Astrocyte (in vitro differentiated cells and primary cell): ENCODE measurements around the gene RAB4A. TPM values are rescaled to one million over a fixed set of nuclear protein-coding genes. Genes with fewer than 3 reads are reported as not detected.

Experiments used
- DNase-seq: peaks from one replicate; pipeline ENCODE4 v3.0.0-alpha.2; 2010; ENCODE audit warnings: low read depth
- FAIRE-seq: peaks from 2 replicates; lab custom pipeline; 2011; peaks lifted over from hg19 to GRCh38; lab: Jason Lieb, UNC
- H2AFZ ChIP-seq: 2 replicates; pipeline ENCODE4 v1.6.0; 2012; ENCODE audit warnings: low read depth, low read length, inconsistent platforms
- H3K27ac ChIP-seq: 2 replicates; pipeline ENCODE4 v1.5.1; 2011; ENCODE audit warnings: low read depth, low read length, inconsistent platforms
- H3K27me3 ChIP-seq: 2 replicates; pipeline ENCODE4 v1.6.0; 2011; ENCODE audit warnings: low read length, inconsistent platforms; ENCODE audit not compliant: insufficient read depth
- H3K36me3 ChIP-seq: 2 replicates; pipeline ENCODE4 v1.5.1; 2011; ENCODE audit warnings: low read length, inconsistent platforms; ENCODE audit not compliant: insufficient read depth
- H3K4me1 ChIP-seq: 2 replicates; pipeline ENCODE4 v1.5.1; 2011; ENCODE audit warnings: low read length, inconsistent platforms; ENCODE audit not compliant: insufficient read depth
- H3K4me2 ChIP-seq: 2 replicates; pipeline ENCODE4 v1.6.0; 2012; ENCODE audit warnings: low read length, inconsistent platforms
- H3K4me3 ChIP-seq: 2 replicates; pipeline ENCODE4 v1.5.1; 2011; ENCODE audit warnings: low read depth, mild to moderate bottlenecking, low read length, inconsistent platforms; ENCODE audit not compliant: insufficient read depth
- H3K79me2 ChIP-seq: 2 replicates; pipeline ENCODE4 v1.6.0; 2012; ENCODE audit warnings: mild to moderate bottlenecking, low read length, inconsistent platforms; ENCODE audit not compliant: insufficient read depth
- H3K9ac ChIP-seq: 2 replicates; pipeline ENCODE4 v1.6.0; 2012; ENCODE audit warnings: mild to moderate bottlenecking, low read length, inconsistent platforms
- H3K9me3 ChIP-seq: 2 replicates; pipeline ENCODE4 v1.5.1; 2012; ENCODE audit warnings: low read depth, mild to moderate bottlenecking, low read length, inconsistent platforms; ENCODE audit not compliant: insufficient read depth
- H4K20me1 ChIP-seq: 2 replicates; pipeline ENCODE4 v1.6.0; 2012; ENCODE audit warnings: low read length, inconsistent platforms; ENCODE audit not compliant: insufficient read depth
- H3K27ac Mint-ChIP-seq: one replicate; pipeline ENCODE4 v1.8.0; 2021; ENCODE audit warnings: mild to moderate bottlenecking, mixed read lengths; ENCODE audit not compliant: unreplicated experiment
- H3K27me3 Mint-ChIP-seq: one replicate; pipeline ENCODE4 v1.8.0; 2021; ENCODE audit warnings: low read depth, mixed read lengths; ENCODE audit not compliant: unreplicated experiment
- H3K36me3 Mint-ChIP-seq: one replicate; pipeline ENCODE4 v1.8.0; 2021; ENCODE audit warnings: low read depth, mixed read lengths; ENCODE audit not compliant: unreplicated experiment
- H3K4me1 Mint-ChIP-seq: one replicate; pipeline ENCODE4 v1.8.0; 2021; ENCODE audit warnings: low read depth, mixed read lengths; ENCODE audit not compliant: unreplicated experiment
- H3K4me3 Mint-ChIP-seq: one replicate; pipeline ENCODE4 v1.8.0; 2021; ENCODE audit warnings: mild to moderate bottlenecking, moderate library complexity, mixed read lengths; ENCODE audit not compliant: unreplicated experiment
- H3K9me3 Mint-ChIP-seq: one replicate; pipeline ENCODE4 v1.8.0; 2021; ENCODE audit warnings: mild to moderate bottlenecking, mixed read lengths; ENCODE audit not compliant: unreplicated experiment
- EZH2 ChIP-seq: IDR thresholded peaks from 2 replicates; pipeline ENCODE4 v1.6.1; 2012; ENCODE audit warnings: mild to moderate bottlenecking, low read length, inconsistent platforms; ENCODE audit not compliant: insufficient read depth
- total RNA-seq: library from RNA; stranded (reverse); gene quantifications from 2 replicates; pipeline ENCODE4 v1.2.1, GENCODE V29; 2021
- TF ChIP-seq, protein P1 (sequence below): IDR thresholded peaks from 2 replicates; pipeline ENCODE4 v1.5.1; 2011; ENCODE audit warnings: low read depth, mild to moderate bottlenecking, inconsistent platforms, low read length, moderate library complexity; ENCODE audit not compliant: insufficient read depth

The RAB4A gene
- total RNA-seq, 1 donor from 2014 or later = 58.6 TPM

DNA sequence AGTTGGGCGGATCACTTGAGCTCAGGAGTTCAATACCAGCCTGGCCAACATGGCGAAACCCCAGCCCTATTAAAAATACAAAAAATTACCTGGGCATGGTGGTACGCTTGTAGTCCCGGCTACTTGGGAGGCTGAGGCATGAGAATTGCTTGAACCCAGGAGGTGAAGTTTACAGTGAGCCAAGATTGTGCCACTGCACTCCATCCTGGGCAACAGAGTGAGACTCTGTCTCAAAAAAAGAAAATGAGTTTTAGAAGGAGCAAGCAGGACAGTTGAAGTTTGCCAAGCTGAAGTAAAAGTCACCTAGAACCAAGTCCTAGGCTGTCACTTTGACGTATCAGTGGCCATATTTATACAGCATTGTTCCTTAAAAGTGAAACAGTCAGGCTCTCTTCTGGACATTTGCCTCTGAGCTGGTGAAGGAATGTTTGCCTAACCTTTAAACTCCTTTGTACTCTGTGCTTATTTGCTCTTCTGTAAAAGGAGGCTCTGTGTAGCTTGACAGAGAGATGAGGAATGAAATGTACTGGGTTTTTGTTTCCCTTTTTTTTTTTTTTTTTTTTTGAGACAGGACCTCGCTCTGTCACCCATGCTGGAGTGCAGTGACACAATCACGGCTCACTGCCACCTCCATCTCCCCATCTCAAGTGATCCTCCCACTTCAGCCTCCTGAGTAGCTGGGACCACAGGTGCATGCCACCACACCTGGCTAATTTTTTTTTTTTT, 2.8 kb downstream of the RAB4A start:
- Histone ChIP-seq H4K20me1 (peaks cover 65% of the 10 kb centered on the region), H3K36me3 (no peaks in the 10 kb centered on the region), H3K4me1 (peaks cover 9% of the 10 kb centered on the region), H2AFZ (no peak overlapping the region), H3K4me2 (no peak overlapping the region), H3K4me3 (no peak overlapping the region), H3K9me3 (no peaks in the 10 kb centered on the region), H3K27me3 (no peaks in the 10 kb centered on the region), H3K79me2 (peaks cover 70% of the 10 kb centered on the region), H3K27ac (no peak overlapping the region), H3K9ac (no peak overlapping the region)
- FAIRE-seq = no peak
- H3K4me3 Mint-ChIP-seq = no peak overlapping the region
- H3K27me3 Mint-ChIP-seq = no peaks in the 10 kb centered on the region
- peaks cover 10% of the 10 kb centered on the region for H3K4me1 Mint-ChIP-seq
- no peak for TF ChIP-seq EZH2
- TF ChIP-seq, protein P1, sequence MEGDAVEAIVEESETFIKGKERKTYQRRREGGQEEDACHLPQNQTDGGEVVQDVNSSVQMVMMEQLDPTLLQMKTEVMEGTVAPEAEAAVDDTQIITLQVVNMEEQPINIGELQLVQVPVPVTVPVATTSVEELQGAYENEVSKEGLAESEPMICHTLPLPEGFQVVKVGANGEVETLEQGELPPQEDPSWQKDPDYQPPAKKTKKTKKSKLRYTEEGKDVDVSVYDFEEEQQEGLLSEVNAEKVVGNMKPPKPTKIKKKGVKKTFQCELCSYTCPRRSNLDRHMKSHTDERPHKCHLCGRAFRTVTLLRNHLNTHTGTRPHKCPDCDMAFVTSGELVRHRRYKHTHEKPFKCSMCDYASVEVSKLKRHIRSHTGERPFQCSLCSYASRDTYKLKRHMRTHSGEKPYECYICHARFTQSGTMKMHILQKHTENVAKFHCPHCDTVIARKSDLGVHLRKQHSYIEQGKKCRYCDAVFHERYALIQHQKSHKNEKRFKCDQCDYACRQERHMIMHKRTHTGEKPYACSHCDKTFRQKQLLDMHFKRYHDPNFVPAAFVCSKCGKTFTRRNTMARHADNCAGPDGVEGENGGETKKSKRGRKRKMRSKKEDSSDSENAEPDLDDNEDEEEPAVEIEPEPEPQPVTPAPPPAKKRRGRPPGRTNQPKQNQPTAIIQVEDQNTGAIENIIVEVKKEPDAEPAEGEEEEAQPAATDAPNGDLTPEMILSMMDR = no peak
- H3K36me3 Mint-ChIP-seq = peaks cover 2% of the 10 kb centered on the region
- no peaks in the 10 kb centered on the region for H3K9me3 Mint-ChIP-seq
- DNase-seq = no peak
- H3K27ac Mint-ChIP-seq = no peak overlapping the region

DNA sequence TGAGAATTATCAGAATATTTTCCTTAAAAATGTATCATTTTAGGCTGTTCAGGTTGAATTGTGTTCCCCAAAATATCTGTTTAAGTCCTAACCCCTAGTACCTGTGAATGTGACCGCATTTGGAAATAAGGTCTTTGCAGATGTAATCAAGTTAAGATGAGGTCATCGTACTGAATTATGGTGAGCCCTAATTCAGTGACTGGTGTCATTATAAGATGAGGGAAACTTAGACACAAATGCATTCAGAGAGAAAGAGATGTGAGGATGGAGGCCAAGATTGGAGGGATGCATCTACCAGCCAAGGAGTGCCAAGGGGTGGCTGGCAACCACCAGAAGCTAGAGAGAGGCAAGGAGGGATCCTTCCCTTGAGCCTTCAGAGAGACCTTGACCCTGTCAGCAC, 4.1 kb downstream of the RAB4A start:
- no peak overlapping the region for H3K4me2 ChIP-seq
- no peaks in the 10 kb centered on the region for H3K9me3 Mint-ChIP-seq
- H3K27ac Mint-ChIP-seq = no peak overlapping the region
- no peaks in the 10 kb centered on the region for H3K9me3 ChIP-seq
- H4K20me1 ChIP-seq = peaks cover 77% of the 10 kb centered on the region
- H2AFZ ChIP-seq = no peak overlapping the region
- peaks cover 82% of the 10 kb centered on the region for H3K79me2 ChIP-seq
- DNase-seq (no peak), FAIRE-seq (no peak)
- TF ChIP-seq, protein P1 = no peak
- TF ChIP-seq EZH2 = no peak
- no peak overlapping the region for H3K9ac ChIP-seq
- H3K27me3 ChIP-seq = no peaks in the 10 kb centered on the region
- H3K4me3 Mint-ChIP-seq = no peak overlapping the region
- H3K4me3 ChIP-seq = no peak overlapping the region
- H3K36me3 ChIP-seq = no peaks in the 10 kb centered on the region
- H3K4me1 Mint-ChIP-seq = peaks cover 12% of the 10 kb centered on the region
- no peak overlapping the region for H3K27ac ChIP-seq
- H3K36me3 Mint-ChIP-seq = peaks cover 2% of the 10 kb centered on the region
- H3K27me3 Mint-ChIP-seq = no peaks in the 10 kb centered on the region
- peaks cover 9% of the 10 kb centered on the region for H3K4me1 ChIP-seq

- H3K4me3 Mint-ChIP-seq = no peak overlapping the region
- DNase-seq (no peak), FAIRE-seq (no peak)
- Histone ChIP-seq H3K4me3 (no peak overlapping the region), H3K27ac (no peak overlapping the region), H3K27me3 (no peaks in the 10 kb centered on the region), H3K4me1 (peaks cover 5% of the 10 kb centered on the region), H4K20me1 (peaks cover 87% of the 10 kb centered on the region), H3K9me3 (no peaks in the 10 kb centered on the region), H3K79me2 (peaks cover 89% of the 10 kb centered on the region), H3K36me3 (no peaks in the 10 kb centered on the region), H2AFZ (no peak overlapping the region), H3K9ac (no peak overlapping the region), H3K4me2 (no peak overlapping the region)
- peaks cover 2% of the 10 kb centered on the region for H3K9me3 Mint-ChIP-seq
- H3K36me3 Mint-ChIP-seq = no peaks in the 10 kb centered on the region
- H3K4me1 Mint-ChIP-seq = peaks cover 20% of the 10 kb centered on the region
- H3K27me3 Mint-ChIP-seq = no peaks in the 10 kb centered on the region
- TF ChIP-seq, protein P1 = no peak
- TF ChIP-seq EZH2 = no peak
- H3K27ac Mint-ChIP-seq = no peak overlapping the region
These were observed 7.3 kb downstream of the RAB4A start for GRCh38 chr1:229278120-229278741.
